Smooth muscle cell (in vitro differentiated cells): Measurements from ENCODE around the gene SMTNL2. TPM values are rescaled to one million over a fixed set of nuclear protein-coding genes. Genes with fewer than 3 reads are reported as not detected.

ENCODE experiments used
- DNase-seq: peaks from one replicate; lab custom pipeline; 2025; ENCODE audit not compliant: unreplicated experiment; lab: John Stamatoyannopoulos, UW
- H2AFZ ChIP-seq: fragments of 200-600 bp; sonication (generic); 2 replicates; pipeline ENCODE4 v1.6.0; 2016; ENCODE audit warnings: antibody characterized with exemption, low read depth, mild to moderate bottlenecking
- H3F3A ChIP-seq: fragments of 200-600 bp; sonication (generic); 2 replicates; pipeline ENCODE4 v1.6.0; 2017; ENCODE audit warnings: antibody characterized with exemption, low read depth
- H3K27ac ChIP-seq: fragments of 200-600 bp; sonication (generic); 2 replicates; pipeline ENCODE4 v1.5.1; 2016; ENCODE audit warnings: low read depth, mild to moderate bottlenecking
- H3K27me3 ChIP-seq: fragments of 200-600 bp; sonication (generic); 2 replicates; pipeline ENCODE4 v1.6.1; 2016; ENCODE audit warnings: low read depth, mild to moderate bottlenecking
- H3K36me3 ChIP-seq: fragments of 200-600 bp; sonication (generic); 2 replicates; pipeline ENCODE4 v1.5.1; 2016; ENCODE audit warnings: low read depth
- H3K4me1 ChIP-seq: fragments of 200-600 bp; sonication (generic); 2 replicates; pipeline ENCODE4 v1.5.1; 2016; ENCODE audit warnings: low read depth
- H3K4me2 ChIP-seq: fragments of 200-600 bp; sonication (generic); 2 replicates; pipeline ENCODE4 v1.6.0; 2016; ENCODE audit warnings: mild to moderate bottlenecking
- H3K4me3 ChIP-seq: fragments of 200-600 bp; sonication (generic); 2 replicates; pipeline ENCODE4 v1.5.1; 2016; ENCODE audit warnings: mild to moderate bottlenecking
- H3K79me2 ChIP-seq: fragments of 200-600 bp; sonication (generic); 2 replicates; pipeline ENCODE4 v1.6.0; 2016; ENCODE audit warnings: low read depth, mild to moderate bottlenecking
- H3K9ac ChIP-seq: fragments of 200-600 bp; sonication (generic); 2 replicates; pipeline ENCODE4 v1.6.0; 2016; ENCODE audit warnings: low read depth
- H3K9me3 ChIP-seq: fragments of 200-600 bp; sonication (generic); replicated peaks from 2 replicates; pipeline ENCODE4 v1.5.1; 2016; ENCODE audit warnings: low read depth
- H4K20me1 ChIP-seq: fragments of 200-600 bp; sonication (generic); 2 replicates; pipeline ENCODE4 v1.6.0; 2016; ENCODE audit warnings: low read depth
- WGBS: methylation state at CpG from one replicate; pipeline ENCODE4 v1.1.7; 2016; ENCODE audit warnings: low lambda C conversion rate; 5-methylcytosine and 5-hydroxymethylcytosine counted together
- polyA plus RNA-seq: library from polyadenylated mRNA; unstranded; fragments of >200 nt; fragmentation: Nextera tagmentation; extraction: Ambion mirVana; gene quantifications from 2 replicates; pipeline ENCODE4 v1.2.1, GENCODE V29; 2016
- total RNA-seq: library from RNA; depleted of rRNA; stranded (reverse); fragments of >200 nt; gene quantifications from 2 replicates; pipeline ENCODE4 v1.2.3, GENCODE V29; 2014
- TF ChIP-seq, protein P1 (sequence below): fragments of 200-600 bp; sonication (generic); IDR thresholded peaks from 2 replicates; pipeline ENCODE4 v1.5.1; 2017; ENCODE audit warnings: borderline replicate concordance, mild to moderate bottlenecking, antibody characterized with exemption; ENCODE audit not compliant: insufficient read depth, poor library complexity, severe bottlenecking

SMTNL2 gene
- total and polyA plus RNA-seq, 2 experiments from 2014 or later = 5.1 to 8.3 TPM

DNA sequence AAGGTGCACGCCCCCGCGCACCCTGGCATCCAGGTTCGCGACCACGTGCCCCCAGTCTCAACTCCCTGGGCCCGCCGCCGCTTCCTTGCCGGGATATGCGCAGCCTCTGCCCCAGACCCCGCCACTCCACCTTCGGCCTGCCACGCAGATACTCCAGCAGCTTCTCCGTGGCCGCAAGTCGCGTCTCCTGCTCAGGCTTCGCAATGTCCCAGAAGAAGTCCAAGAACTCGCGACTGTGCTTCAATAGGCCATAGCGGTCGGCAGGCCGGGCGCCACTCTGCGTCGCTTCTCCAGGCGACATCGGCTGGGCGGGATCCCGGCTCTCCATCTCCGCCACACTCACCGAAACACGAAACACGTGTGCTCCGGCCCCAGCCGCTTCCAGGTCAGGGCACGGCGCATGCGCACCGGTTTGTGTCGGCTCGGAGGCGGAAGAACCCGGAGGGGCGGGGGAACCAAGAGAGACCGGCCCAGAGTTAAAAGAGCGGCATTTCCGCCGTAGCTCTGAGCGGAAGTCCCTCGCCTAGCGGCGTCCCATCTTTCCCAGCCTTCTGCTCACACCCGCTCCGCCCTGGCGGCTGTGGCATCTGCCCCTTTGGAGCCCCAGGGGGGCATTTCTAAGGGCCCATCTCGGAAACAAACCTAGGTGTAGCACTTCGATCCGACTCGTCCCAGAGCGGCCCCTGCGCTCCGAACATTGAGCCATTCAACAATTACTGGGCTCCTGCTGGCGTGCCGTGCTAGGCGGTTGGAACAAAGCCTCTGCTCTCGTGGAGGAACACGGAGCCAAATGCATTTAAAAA lies 29.1 kb upstream of the SMTNL2 start, which contains the start of gene MYBBP1A:
Gene MYBBP1A (minus strand): TSS at position 388 of the 803 bp plus-strand sequence. CDS start 60 bp downstream, at position 328.
- TF ChIP-seq, protein P1, sequence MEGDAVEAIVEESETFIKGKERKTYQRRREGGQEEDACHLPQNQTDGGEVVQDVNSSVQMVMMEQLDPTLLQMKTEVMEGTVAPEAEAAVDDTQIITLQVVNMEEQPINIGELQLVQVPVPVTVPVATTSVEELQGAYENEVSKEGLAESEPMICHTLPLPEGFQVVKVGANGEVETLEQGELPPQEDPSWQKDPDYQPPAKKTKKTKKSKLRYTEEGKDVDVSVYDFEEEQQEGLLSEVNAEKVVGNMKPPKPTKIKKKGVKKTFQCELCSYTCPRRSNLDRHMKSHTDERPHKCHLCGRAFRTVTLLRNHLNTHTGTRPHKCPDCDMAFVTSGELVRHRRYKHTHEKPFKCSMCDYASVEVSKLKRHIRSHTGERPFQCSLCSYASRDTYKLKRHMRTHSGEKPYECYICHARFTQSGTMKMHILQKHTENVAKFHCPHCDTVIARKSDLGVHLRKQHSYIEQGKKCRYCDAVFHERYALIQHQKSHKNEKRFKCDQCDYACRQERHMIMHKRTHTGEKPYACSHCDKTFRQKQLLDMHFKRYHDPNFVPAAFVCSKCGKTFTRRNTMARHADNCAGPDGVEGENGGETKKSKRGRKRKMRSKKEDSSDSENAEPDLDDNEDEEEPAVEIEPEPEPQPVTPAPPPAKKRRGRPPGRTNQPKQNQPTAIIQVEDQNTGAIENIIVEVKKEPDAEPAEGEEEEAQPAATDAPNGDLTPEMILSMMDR = peak; percentile 31
- H3K4me1 ChIP-seq = peaks cover 17% of the 10 kb centered on the region
- H3K27ac ChIP-seq = peak within 1 kb of the TSS; percentile 48
- no peaks in the 10 kb centered on the region for H4K20me1 ChIP-seq
- H3K79me2 ChIP-seq = peaks cover 18% of the 10 kb centered on the region
- peak within 1 kb of the TSS; percentile 98 for H3K4me2 ChIP-seq
- no peaks in the 10 kb centered on the region for H3F3A ChIP-seq
- no peaks in the 10 kb centered on the region for H3K36me3 ChIP-seq
- no peaks in the 10 kb centered on the region for H3K27me3 ChIP-seq
- peak within 1 kb of the TSS; percentile 87 for H2AFZ ChIP-seq
- H3K9ac ChIP-seq = peak within 1 kb of the TSS; percentile 60
- peak; percentile 85 for DNase-seq
- H3K4me3 ChIP-seq = peak within 1 kb of the TSS; percentile 67
- WGBS = 1% methylated on average over 69 of the region's 69 CpGs
- H3K9me3 ChIP-seq = no peaks in the 10 kb centered on the region

DNA sequence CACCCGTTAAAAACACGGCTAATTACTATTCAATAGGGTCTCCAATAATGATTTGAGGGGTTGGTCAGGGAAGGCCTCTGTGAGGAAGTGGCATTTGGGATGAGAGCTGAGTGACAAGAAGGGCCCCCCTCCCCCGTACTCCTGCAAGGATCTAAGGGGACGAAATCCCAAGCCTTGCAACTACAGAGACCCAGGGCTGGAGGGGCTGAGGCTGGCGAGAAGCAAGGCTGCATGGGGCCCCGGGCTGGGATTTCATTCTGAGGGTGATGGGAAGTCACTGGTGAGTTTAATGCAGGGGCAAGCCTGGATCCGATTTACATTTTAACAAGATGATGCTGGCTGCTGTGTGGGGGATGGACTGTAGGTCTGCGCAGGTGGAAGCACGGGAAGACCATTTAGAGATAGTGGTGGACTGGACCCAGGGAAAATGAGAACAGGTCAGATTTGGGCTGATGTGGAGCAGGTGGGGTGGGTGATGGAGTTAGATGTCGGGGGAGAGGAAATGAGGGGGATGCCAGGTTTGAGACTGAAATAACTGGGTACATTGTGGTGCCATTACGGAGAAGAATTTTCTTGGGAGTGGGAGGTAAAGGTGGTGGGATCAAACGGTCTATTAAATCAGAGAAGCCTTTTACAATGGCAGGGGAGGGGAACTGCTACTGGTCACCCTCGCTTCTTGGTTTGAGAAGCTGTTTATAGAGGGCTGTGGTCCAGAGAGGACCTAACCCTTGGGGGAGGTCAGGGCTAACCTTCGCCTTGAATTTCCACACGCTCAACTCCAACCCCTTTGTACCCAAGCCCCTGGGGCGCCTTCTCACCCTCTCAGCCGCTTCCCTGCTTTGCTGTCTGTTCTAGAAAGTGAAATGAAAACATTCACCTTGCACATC lies 28.2 kb upstream of the SMTNL2 start:
- Histone ChIP-seq H3K4me1 (peaks cover 17% of the 10 kb centered on the region), H3K27me3 (no peaks in the 10 kb centered on the region), H3K4me3 (peak overlapping the region; percentile 67), H3K79me2 (peaks cover 18% of the 10 kb centered on the region), H4K20me1 (no peaks in the 10 kb centered on the region), H3K4me2 (peak overlapping the region; percentile 98), H2AFZ (peak overlapping the region; percentile 87), H3K9ac (peak overlapping the region; percentile 59), H3K36me3 (no peaks in the 10 kb centered on the region), H3K27ac (peak overlapping the region; percentile 48), H3K9me3 (no peaks in the 10 kb centered on the region), H3F3A (no peaks in the 10 kb centered on the region)
- 69% methylated on average over 17 of the region's 17 CpGs for WGBS
- TF ChIP-seq, protein P1 = no peak
- DNase-seq = no peak

DNA sequence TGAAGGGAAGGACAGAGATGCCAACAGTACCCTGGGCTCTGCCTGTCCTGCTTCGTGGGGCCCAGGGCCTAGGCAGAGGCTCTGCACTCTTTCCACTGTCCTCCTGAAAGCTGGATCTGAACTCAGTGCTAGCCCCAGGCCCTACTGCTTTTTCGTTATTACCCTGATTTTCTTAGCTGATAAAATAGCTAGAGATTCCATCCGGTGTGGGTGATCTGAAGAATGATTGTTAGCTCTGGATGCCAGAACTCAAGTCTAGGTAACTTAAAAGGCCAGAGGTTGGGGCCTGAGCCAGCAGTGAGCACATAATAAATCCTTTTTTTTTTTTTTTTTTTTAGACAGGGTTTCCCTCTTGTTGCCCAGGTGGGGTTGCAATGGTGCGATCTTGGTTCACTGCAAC lies 27.3 kb upstream of the SMTNL2 start:
- TF ChIP-seq, protein P1 = no peak
- peaks cover 17% of the 10 kb centered on the region for H3K4me1 ChIP-seq
- peaks cover 18% of the 10 kb centered on the region for H3K79me2 ChIP-seq
- no peaks in the 10 kb centered on the region for H3K36me3 ChIP-seq
- H4K20me1 ChIP-seq = no peaks in the 10 kb centered on the region
- H3F3A ChIP-seq = no peaks in the 10 kb centered on the region
- no peaks in the 10 kb centered on the region for H3K9me3 ChIP-seq
- no peak overlapping the region for H3K4me2 ChIP-seq
- DNase-seq = no peak
- H3K27me3 ChIP-seq = no peaks in the 10 kb centered on the region
- H3K4me3 ChIP-seq = no peak overlapping the region
- no peak overlapping the region for H2AFZ ChIP-seq
- WGBS = 65% methylated on average over 4 of the region's 4 CpGs
- H3K27ac ChIP-seq = no peak overlapping the region
- no peak overlapping the region for H3K9ac ChIP-seq
